PC-3 (cell line): ENCODE results near the gene CKAP5. TPM values are rescaled to one million over a fixed set of nuclear protein-coding genes. Genes with fewer than 3 reads are reported as not detected.

ENCODE experiments used
- ATAC-seq: fragments of 200-7000 bp; cut with Tn5 transposase; 2 replicates; pipeline ENCODE4 v1.9.1; 2020; ENCODE audit warnings: mild to moderate bottlenecking, moderate library complexity
- BruUV-seq: library from RNA; stranded (reverse); fragments of 400-500 nt; replicated peaks from 2 replicates; lab custom pipeline; 2021; lab: Mats Ljungman, UMichigan
- CTCF ChIA-PET: fragments of 300-600 bp; sonication (Branson Sonifier 250); formaldehyde crosslinking; loops from one replicate; lab custom pipeline; 2022; ENCODE audit warnings: antibody characterized with exemption; lab: Charles Lee
- POLR2A ChIA-PET: fragments of 300-600 bp; sonication (Branson Sonifier 250); formaldehyde crosslinking; loops from one replicate; lab custom pipeline; 2022; ENCODE audit warnings: antibody characterized with exemption; ENCODE audit not compliant: unreplicated experiment; lab: Charles Lee
- DNase-seq: peaks from one replicate; pipeline ENCODE4 v3.0.0-alpha.2; 2015
- H2AFZ ChIP-seq: fragments of 300-600 bp; sonication (generic); 2 replicates; pipeline ENCODE4 v1.6.0; 2016; ENCODE audit warnings: antibody characterized with exemption, low read length
- H3F3A ChIP-seq: fragments of 300-600 bp; sonication (generic); one replicate; pipeline ENCODE4 v1.6.0; 2017; ENCODE audit warnings: antibody characterized with exemption, low read length, control low read depth, mild to moderate bottlenecking; ENCODE audit not compliant: unreplicated experiment
- H3K27ac ChIP-seq: fragments of 300-600 bp; sonication (generic); 2 replicates; pipeline ENCODE4 v1.5.1; 2016; ENCODE audit warnings: mild to moderate bottlenecking, low read length
- H3K27me3 ChIP-seq: fragments of 300-600 bp; sonication (generic); 2 replicates; pipeline ENCODE4 v1.6.1; 2016; ENCODE audit warnings: low read length, mixed read lengths
- H3K36me3 ChIP-seq: fragments of 300-600 bp; sonication (generic); 2 replicates; pipeline ENCODE4 v1.6.1; 2016; ENCODE audit warnings: low read depth, mixed run types, low read length, mixed read lengths
- H3K4me1 ChIP-seq: fragments of 300-600 bp; sonication (generic); 2 replicates; pipeline ENCODE4 v1.5.1; 2016; ENCODE audit warnings: low read length; ENCODE audit not compliant: insufficient read depth
- H3K4me2 ChIP-seq: fragments of 300-600 bp; sonication (generic); 2 replicates; pipeline ENCODE4 v1.6.0; 2016; ENCODE audit warnings: low read length
- H3K4me3 ChIP-seq: fragments of 300-600 bp; sonication (generic); 2 replicates; pipeline ENCODE4 v1.5.1; 2016; ENCODE audit warnings: mild to moderate bottlenecking, low read length, mixed read lengths
- H3K79me2 ChIP-seq: fragments of 300-600 bp; sonication (generic); 2 replicates; pipeline ENCODE4 v1.6.1; 2017; ENCODE audit warnings: low read length, mixed read lengths
- H3K9ac ChIP-seq: fragments of 300-600 bp; sonication (generic); 2 replicates; pipeline ENCODE4 v1.6.0; 2016; ENCODE audit warnings: mild to moderate bottlenecking, low read length
- H3K9me2 ChIP-seq: fragments of 300-600 bp; sonication (generic); replicated peaks from 2 replicates; pipeline ENCODE4 v1.6.1; 2016; ENCODE audit warnings: mixed run types, low read length, mixed read lengths
- H3K9me3 ChIP-seq: fragments of 300-600 bp; sonication (generic); 2 replicates; pipeline ENCODE4 v1.6.1; 2016; ENCODE audit warnings: low read length, mixed read lengths
- H4K20me1 ChIP-seq: fragments of 300-600 bp; sonication (generic); 2 replicates; pipeline ENCODE4 v1.6.1; 2016; ENCODE audit warnings: low read length, mixed read lengths
- EZH2 ChIP-seq: fragments of 300-600 bp; sonication (generic); IDR thresholded peaks from one replicate; pipeline ENCODE4 v1.6.1; 2017; ENCODE audit warnings: antibody characterized with exemption, mild to moderate bottlenecking, low read length; ENCODE audit not compliant: unreplicated experiment
- EZH2phosphoT487 ChIP-seq: fragments of 300-600 bp; sonication (generic); IDR thresholded peaks from 2 replicates; pipeline ENCODE4 v1.6.1; 2018; ENCODE audit warnings: mild to moderate bottlenecking, antibody characterized with exemption, low read length, borderline replicate concordance
- intact Hi-C: fragments of 100-400 bp; cut with micrococcal nuclease; formaldehyde crosslinking; loops from 2 replicates; pipeline ENCODE4 v1.9.0; 2023
- total RNA-seq: library from RNA; depleted of rRNA; stranded (reverse); fragments of >200 nt; gene quantifications from 2 replicates; pipeline ENCODE4 v1.2.3, GENCODE V29; 2014
- TF ChIP-seq, protein P1 (sequence below): fragments of 300-600 bp; sonication (generic); conservative IDR thresholded peaks from 2 replicates; pipeline ENCODE4 v1.5.1; 2017; ENCODE audit warnings: antibody characterized with exemption, low read depth, mild to moderate bottlenecking, low read length

CKAP5 gene
- total RNA-seq, 1 experiment from 2014 or later = 86.4 TPM

DNA sequence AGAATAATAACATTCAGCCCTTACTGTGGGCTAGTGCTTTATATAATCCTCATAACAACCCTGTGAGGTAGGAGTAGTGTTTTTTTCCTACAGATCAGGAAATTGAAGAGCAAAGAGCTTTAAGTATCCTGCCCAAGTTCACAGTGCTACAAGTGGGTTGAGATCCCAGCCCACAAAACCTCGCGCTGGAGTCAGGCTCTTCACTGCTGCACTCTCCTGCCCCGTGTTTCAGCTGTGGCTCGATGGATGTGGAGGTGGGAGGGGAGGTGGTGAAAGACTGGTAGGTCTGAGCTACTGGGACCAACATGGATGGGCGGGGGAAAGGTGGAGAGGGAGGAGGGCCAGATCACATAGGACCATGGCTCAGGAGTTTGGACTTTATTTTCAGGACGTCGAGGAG, 139.2 kb downstream of the CKAP5 start:
- ChIA-PET CTCF (no interaction called here), POLR2A (no interaction called here)
- H3K79me2 ChIP-seq = peaks cover 14% of the 10 kb centered on the region

DNA sequence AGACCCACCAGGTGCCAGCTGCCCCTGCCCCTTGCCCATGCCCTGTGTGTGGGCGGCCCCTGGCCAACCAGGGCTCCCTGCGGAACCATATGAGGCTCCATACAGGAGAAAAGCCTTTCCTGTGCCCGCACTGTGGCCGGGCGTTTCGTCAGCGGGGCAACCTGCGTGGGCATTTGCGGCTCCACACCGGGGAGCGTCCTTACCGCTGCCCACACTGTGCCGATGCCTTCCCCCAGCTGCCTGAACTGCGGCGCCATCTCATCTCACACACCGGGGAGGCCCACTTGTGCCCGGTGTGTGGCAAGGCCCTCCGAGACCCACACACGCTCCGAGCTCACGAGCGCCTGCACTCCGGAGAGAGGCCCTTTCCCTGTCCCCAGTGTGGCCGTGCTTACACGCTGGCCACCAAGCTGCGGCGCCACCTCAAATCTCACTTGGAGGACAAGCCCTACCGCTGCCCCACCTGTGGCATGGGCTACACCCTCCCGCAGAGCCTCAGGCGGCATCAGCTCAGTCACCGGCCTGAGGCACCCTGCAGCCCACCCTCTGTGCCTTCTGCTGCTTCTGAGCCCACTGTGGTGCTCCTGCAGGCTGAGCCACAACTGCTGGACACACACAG, 140.9 kb downstream of the CKAP5 start:
- H3K4me2 ChIP-seq = no peak overlapping the region
- H3K4me3 ChIP-seq = no peak overlapping the region
- no peaks in the 10 kb centered on the region for H3F3A ChIP-seq
- H3K79me2 ChIP-seq = peaks cover 25% of the 10 kb centered on the region
- H3K9ac ChIP-seq = no peak overlapping the region
- DNase-seq (no peak), ATAC-seq (no peak)
- H2AFZ ChIP-seq = no peak overlapping the region
- no peaks in the 10 kb centered on the region for H3K9me3 ChIP-seq
- H3K9me2 ChIP-seq = no peaks in the 10 kb centered on the region
- no peak overlapping the region for H3K27ac ChIP-seq
- no peaks in the 10 kb centered on the region for H4K20me1 ChIP-seq
- no TSS peak for BruUV-seq
- peaks cover 23% of the 10 kb centered on the region; the same call in 1 of the 2 replicates for H3K36me3 ChIP-seq
- POLR2A ChIA-PET = no interaction called here
- 0 out of 2 replicates have a peak, but pooled peaks cover 3% of the 10 kb centered on the region for H3K4me1 ChIP-seq
- CTCF ChIA-PET = no interaction called here
- TF ChIP-seq EZH2 (no peak), EZH2phosphoT487 (no peak)
- TF ChIP-seq, protein P1, sequence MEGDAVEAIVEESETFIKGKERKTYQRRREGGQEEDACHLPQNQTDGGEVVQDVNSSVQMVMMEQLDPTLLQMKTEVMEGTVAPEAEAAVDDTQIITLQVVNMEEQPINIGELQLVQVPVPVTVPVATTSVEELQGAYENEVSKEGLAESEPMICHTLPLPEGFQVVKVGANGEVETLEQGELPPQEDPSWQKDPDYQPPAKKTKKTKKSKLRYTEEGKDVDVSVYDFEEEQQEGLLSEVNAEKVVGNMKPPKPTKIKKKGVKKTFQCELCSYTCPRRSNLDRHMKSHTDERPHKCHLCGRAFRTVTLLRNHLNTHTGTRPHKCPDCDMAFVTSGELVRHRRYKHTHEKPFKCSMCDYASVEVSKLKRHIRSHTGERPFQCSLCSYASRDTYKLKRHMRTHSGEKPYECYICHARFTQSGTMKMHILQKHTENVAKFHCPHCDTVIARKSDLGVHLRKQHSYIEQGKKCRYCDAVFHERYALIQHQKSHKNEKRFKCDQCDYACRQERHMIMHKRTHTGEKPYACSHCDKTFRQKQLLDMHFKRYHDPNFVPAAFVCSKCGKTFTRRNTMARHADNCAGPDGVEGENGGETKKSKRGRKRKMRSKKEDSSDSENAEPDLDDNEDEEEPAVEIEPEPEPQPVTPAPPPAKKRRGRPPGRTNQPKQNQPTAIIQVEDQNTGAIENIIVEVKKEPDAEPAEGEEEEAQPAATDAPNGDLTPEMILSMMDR = no peak
- intact Hi-C loops = no loop called here
- H3K27me3 ChIP-seq = no peaks in the 10 kb centered on the region

More for the DNA sequence above, 139.2 kb downstream of the CKAP5 start:
- Histone ChIP-seq H3K27ac (no peak overlapping the region), H3K9me3 (no peaks in the 10 kb centered on the region), H3F3A (no peaks in the 10 kb centered on the region), H3K27me3 (no peaks in the 10 kb centered on the region), H3K4me3 (no peak overlapping the region), H2AFZ (no peak overlapping the region), H3K4me1 (no peaks in the 10 kb centered on the region), H4K20me1 (no peaks in the 10 kb centered on the region), H3K9ac (no peak overlapping the region), H3K36me3 (peaks cover 23% of the 10 kb centered on the region; the same call in 1 of the 2 replicates), H3K9me2 (no peaks in the 10 kb centered on the region), H3K4me2 (no peak overlapping the region)
- no TSS peak for BruUV-seq
- ATAC-seq (no peak), DNase-seq (no peak)
- TF ChIP-seq, protein P1 = no peak
- no peak for TF ChIP-seq EZH2
- TF ChIP-seq EZH2phosphoT487 = no peak
- intact Hi-C loops = no loop called here

DNA sequence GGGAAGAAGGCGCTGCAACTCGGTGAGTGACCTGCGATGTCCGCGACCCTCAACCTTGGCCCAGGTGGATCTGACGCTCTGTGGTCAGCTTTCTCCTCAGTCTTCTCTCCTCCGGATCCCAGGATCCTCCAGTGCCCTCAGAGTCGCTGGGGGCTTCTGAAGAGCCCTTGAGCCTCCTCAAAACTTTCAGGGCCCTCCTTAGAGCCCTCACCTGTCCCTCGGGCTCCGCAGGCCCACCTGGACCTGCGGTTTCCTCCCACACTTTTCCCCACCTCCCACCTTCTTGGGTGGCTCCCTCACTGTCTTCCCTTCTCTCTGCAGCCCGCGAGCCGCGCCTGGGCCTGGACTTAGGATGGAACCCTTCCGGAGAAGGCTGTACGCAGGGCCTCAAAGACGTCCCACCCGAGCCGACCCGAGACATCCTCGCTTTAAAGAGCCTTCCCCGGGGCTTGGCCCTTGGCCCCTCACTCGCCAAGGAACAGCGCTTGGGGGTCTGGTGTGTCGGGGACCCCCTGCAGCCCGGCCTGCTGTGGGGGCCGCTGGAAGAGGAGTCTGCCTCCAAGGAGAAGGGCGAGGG, 144.9 kb downstream of the CKAP5 start:
- no peaks in the 10 kb centered on the region for H4K20me1 ChIP-seq
- no peaks in the 10 kb centered on the region for H3F3A ChIP-seq
- no peak for ATAC-seq
- ChIA-PET CTCF (interaction anchor here (0.6 kb wide), 1 partner anchor 26 kb away, joined by 3 read pairs; no protein-coding TSS in a partner anchor), POLR2A (no interaction called here)
- H3K27ac ChIP-seq = peak overlapping the region; percentile 82
- 0 out of 2 replicates have a peak, but pooled peaks cover 3% of the 10 kb centered on the region for H3K4me1 ChIP-seq
- H3K9me3 ChIP-seq = no peaks in the 10 kb centered on the region
- peak overlapping the region; percentile 91 for H3K9ac ChIP-seq
- intact Hi-C loops = loop anchor here (2.0 to 5.0 kb wide), 3 partner anchors 36 to 78 kb away; no protein-coding TSS in a partner anchor
- H3K79me2 ChIP-seq = peaks cover 34% of the 10 kb centered on the region
- H3K9me2 ChIP-seq = no peaks in the 10 kb centered on the region
- peak overlapping the region; percentile 90 for H2AFZ ChIP-seq
- TF ChIP-seq, protein P1 = no peak
- TF ChIP-seq EZH2 (no peak), EZH2phosphoT487 (no peak)
- H3K4me2 ChIP-seq = peak overlapping the region; percentile 88
- TSS peak; percentile 84 for BruUV-seq
- H3K36me3 ChIP-seq = peaks cover 23% of the 10 kb centered on the region; the same call in 1 of the 2 replicates
- H3K27me3 ChIP-seq = no peaks in the 10 kb centered on the region
- H3K4me3 ChIP-seq = peak overlapping the region; percentile 89
- no peak for DNase-seq
